Measurements from ENCODE around the gene ELOVL7. TPM values are rescaled to one million over a fixed set of nuclear protein-coding genes. Genes with fewer than 3 reads are reported as not detected.

The ELOVL7 gene
- total RNA-seq, 3 donors from 2014 or later (not counting 1 experiment from before 2014, with no cell fraction given) = 0.48 to 4.2 (median 2.6) TPM

DNA sequence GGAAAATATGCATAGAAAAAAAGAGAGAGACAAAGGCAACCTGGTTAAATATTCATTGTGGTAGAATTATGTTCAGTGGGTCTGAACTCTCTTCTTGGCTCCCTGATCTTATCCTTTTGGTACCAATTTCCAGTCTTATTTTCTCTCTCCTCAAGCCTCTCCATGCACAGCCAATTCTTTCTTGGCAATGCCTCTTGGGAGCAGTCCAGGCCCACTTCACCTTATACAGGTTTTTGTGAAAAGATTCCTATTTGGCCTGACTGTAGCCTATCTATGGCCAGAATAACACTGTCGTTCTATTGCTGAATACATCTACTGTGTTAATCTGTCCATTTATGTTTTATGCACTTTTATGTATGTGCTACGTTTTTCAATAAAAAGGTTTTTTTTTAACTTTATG is 2.7 kb downstream of the ELOVL7 start:
- H3K9me3 Mint-ChIP-seq = no peaks in the 10 kb centered on the region
- Histone ChIP-seq H3K27ac (ENCODE audit: low read length) (no peak overlapping the region), H3K36me3 (ENCODE audit: control insufficient read depth, insufficient read depth, low read length) (no peaks in the 10 kb centered on the region), H3K4me3 (ENCODE audit: low read length) (no peak overlapping the region), H3K9me3 (ENCODE audit: control insufficient read depth, insufficient read depth, low read length) (no peaks in the 10 kb centered on the region), H3K27me3 (ENCODE audit: control insufficient read depth, insufficient read depth, low read length) (peaks cover 7% of the 10 kb centered on the region), H3K4me1 (ENCODE audit: control insufficient read depth, insufficient read depth, low read length) (peaks cover 6% of the 10 kb centered on the region)
- no peaks in the 10 kb centered on the region for H3K36me3 Mint-ChIP-seq
- DNase-seq (no peak), ATAC-seq (no peak)
- WGBS (ENCODE audit: insufficient coverage) = 100% methylated on average over 1 of the region's 2 CpGs
- peaks cover 31 to 43% of the 10 kb centered on the region in 2 donors for H3K27me3 Mint-ChIP-seq (ENCODE audit: low read depth in 2 of 2)
- intact Hi-C loops (cut with micrococcal nuclease) = no loop called here
- peaks cover 0 to 3% of the 10 kb centered on the region in 2 donors for H3K4me1 Mint-ChIP-seq
- H3K4me3 Mint-ChIP-seq = no peak overlapping the region
- TF ChIP-seq, protein P1, sequence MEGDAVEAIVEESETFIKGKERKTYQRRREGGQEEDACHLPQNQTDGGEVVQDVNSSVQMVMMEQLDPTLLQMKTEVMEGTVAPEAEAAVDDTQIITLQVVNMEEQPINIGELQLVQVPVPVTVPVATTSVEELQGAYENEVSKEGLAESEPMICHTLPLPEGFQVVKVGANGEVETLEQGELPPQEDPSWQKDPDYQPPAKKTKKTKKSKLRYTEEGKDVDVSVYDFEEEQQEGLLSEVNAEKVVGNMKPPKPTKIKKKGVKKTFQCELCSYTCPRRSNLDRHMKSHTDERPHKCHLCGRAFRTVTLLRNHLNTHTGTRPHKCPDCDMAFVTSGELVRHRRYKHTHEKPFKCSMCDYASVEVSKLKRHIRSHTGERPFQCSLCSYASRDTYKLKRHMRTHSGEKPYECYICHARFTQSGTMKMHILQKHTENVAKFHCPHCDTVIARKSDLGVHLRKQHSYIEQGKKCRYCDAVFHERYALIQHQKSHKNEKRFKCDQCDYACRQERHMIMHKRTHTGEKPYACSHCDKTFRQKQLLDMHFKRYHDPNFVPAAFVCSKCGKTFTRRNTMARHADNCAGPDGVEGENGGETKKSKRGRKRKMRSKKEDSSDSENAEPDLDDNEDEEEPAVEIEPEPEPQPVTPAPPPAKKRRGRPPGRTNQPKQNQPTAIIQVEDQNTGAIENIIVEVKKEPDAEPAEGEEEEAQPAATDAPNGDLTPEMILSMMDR (IDR thresholded peaks at IDR 0.05) = no peak
- no peak overlapping the region for H3K27ac Mint-ChIP-seq

DNA sequence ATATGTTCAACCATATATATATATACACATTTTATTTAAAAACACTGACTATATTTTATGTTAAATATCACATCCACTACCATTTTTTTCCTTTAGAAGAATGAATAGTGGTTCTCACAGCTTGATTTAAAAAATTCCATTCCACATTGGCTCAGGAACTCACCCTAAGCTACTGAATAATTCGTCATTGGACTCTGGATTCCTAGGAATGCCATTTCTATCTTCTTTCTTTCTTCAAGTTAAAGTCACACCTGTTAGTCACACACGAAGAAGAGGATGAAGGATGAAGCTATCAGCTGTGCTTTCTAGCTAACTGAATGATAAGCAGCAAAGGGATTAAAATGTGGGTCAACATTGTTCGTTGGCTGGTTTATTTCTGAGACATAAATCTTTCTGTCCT is 7.9 kb downstream of the ELOVL7 start:
- no peaks in the 10 kb centered on the region for H3K9me3 ChIP-seq (ENCODE audit: control insufficient read depth, insufficient read depth, low read length)
- intact Hi-C loops (cut with micrococcal nuclease) = no loop called here
- Mint-ChIP-seq H3K27me3 (ENCODE audit: low read depth in 2 of 2) (peaks cover under 1 to 3% of the 10 kb centered on the region in 2 donors), H3K4me1 (no peaks in the 10 kb centered on the region), H3K36me3 (no peaks in the 10 kb centered on the region), H3K9me3 (no peaks in the 10 kb centered on the region), H3K27ac (no peak overlapping the region), H3K4me3 (no peak overlapping the region)
- no peaks in the 10 kb centered on the region for H3K27me3 ChIP-seq (ENCODE audit: control insufficient read depth, insufficient read depth, low read length)
- no peaks in the 10 kb centered on the region for H3K4me1 ChIP-seq (ENCODE audit: control insufficient read depth, insufficient read depth, low read length)
- DNase-seq (no peak), ATAC-seq (no peak)
- no peaks in the 10 kb centered on the region for H3K36me3 ChIP-seq (ENCODE audit: control insufficient read depth, insufficient read depth, low read length)
- TF ChIP-seq, protein P1 (IDR thresholded peaks at IDR 0.05) = no peak
- no peak overlapping the region for H3K27ac ChIP-seq (ENCODE audit: low read length)
- H3K4me3 ChIP-seq (ENCODE audit: low read length) = no peak overlapping the region
- 72% methylated on average over 3 of the region's 3 CpGs for WGBS (ENCODE audit: insufficient coverage)

DNA sequence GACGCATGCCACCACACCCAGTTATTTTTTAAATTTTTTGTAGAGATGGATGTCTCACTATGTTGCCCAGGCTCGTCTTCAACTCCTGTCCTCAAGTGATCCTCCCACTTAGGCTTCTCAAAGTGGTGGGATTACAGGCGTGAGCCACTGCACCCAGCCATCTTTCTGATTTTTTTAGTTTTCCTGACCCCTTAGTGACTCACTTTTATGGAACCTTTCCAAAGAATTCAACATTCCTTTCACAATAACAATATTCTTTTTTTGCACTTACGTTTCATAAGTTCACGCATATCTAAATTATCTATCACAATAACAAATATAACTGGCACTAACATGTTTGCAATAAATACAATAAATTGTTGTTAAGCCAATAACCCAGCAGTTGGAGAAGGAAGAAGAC is 8.5 kb downstream of the ELOVL7 start:
- Mint-ChIP-seq H3K27ac (no peak overlapping the region), H3K9me3 (no peaks in the 10 kb centered on the region), H3K4me1 (no peaks in the 10 kb centered on the region), H3K27me3 (ENCODE audit: low read depth in 2 of 2) (peaks cover 0 to 3% of the 10 kb centered on the region in 2 donors), H3K4me3 (no peak overlapping the region), H3K36me3 (no peaks in the 10 kb centered on the region)
- WGBS (ENCODE audit: insufficient coverage) = 86% methylated on average over 4 of the region's 5 CpGs
- Histone ChIP-seq H3K4me3 (ENCODE audit: low read length) (no peak overlapping the region), H3K4me1 (ENCODE audit: control insufficient read depth, insufficient read depth, low read length) (no peaks in the 10 kb centered on the region), H3K9me3 (ENCODE audit: control insufficient read depth, insufficient read depth, low read length) (no peaks in the 10 kb centered on the region), H3K27ac (ENCODE audit: low read length) (no peak overlapping the region), H3K36me3 (ENCODE audit: control insufficient read depth, insufficient read depth, low read length) (no peaks in the 10 kb centered on the region), H3K27me3 (ENCODE audit: control insufficient read depth, insufficient read depth, low read length) (no peaks in the 10 kb centered on the region)
- ATAC-seq = no peak
- TF ChIP-seq, protein P1 (IDR thresholded peaks at IDR 0.05) = no peak
- DNase-seq = no peak
- intact Hi-C loops (cut with micrococcal nuclease) = no loop called here

DNA sequence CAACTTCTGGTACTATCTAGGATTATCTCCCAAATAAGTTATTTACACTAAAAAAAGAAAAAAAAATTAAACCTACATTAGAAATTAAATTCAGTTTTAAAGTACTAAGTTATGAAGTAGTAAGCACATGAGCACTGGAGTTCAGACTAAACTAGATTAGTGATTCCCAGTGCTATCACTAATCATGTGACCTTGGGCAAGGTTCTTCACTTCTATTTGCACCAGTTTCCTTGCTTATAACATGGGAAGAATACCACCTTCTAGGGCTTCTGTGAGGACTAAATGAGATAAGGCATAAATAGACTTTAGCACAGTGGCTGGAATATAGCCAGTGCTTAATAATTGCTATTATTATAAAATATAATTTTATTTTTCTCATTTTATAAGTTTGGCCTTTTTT is 10.5 kb downstream of the ELOVL7 start:
- no peaks in the 10 kb centered on the region for H3K36me3 Mint-ChIP-seq
- no peaks in the 10 kb centered on the region for H3K4me1 ChIP-seq (ENCODE audit: control insufficient read depth, insufficient read depth, low read length)
- H3K9me3 ChIP-seq (ENCODE audit: control insufficient read depth, insufficient read depth, low read length) = no peaks in the 10 kb centered on the region
- no peaks in the 10 kb centered on the region for H3K9me3 Mint-ChIP-seq
- H3K27me3 ChIP-seq (ENCODE audit: control insufficient read depth, insufficient read depth, low read length) = no peaks in the 10 kb centered on the region
- no peak overlapping the region for H3K27ac ChIP-seq (ENCODE audit: low read length)
- intact Hi-C loops (cut with micrococcal nuclease) = no loop called here
- peaks cover 0 to 3% of the 10 kb centered on the region in 2 donors for H3K27me3 Mint-ChIP-seq (ENCODE audit: low read depth in 2 of 2)
- H3K36me3 ChIP-seq (ENCODE audit: control insufficient read depth, insufficient read depth, low read length) = no peaks in the 10 kb centered on the region
- no peak overlapping the region for H3K27ac Mint-ChIP-seq
- no peak for ATAC-seq
- no peak for DNase-seq
- no peaks in the 10 kb centered on the region for H3K4me1 Mint-ChIP-seq
- no peak overlapping the region for H3K4me3 Mint-ChIP-seq
- TF ChIP-seq, protein P1 (IDR thresholded peaks at IDR 0.05) = no peak
- H3K4me3 ChIP-seq (ENCODE audit: low read length) = no peak overlapping the region

All from natural killer cell (primary cell).